PFSK-1 (cell line): ENCODE results near the gene CASD1.

Source experiments
- FOXP2 ChIP-seq: optimal IDR thresholded peaks from 2 replicates; pipeline ENCODE3; 2011; ENCODE audit warnings: borderline replicate concordance, control low read depth, inconsistent platforms; ENCODE audit not compliant: insufficient read depth; ENCODE audit errors: extremely low read length, extremely low read depth
- POLR2AphosphoS5 ChIP-seq: IDR thresholded peaks from 2 replicates; pipeline ENCODE4 v1.6.1; 2012; ENCODE audit warnings: low read depth, mild to moderate bottlenecking, control low read depth, low read length, moderate library complexity
- REST ChIP-seq, 2 experiments: IDR thresholded peaks; 2 replicates each; pipeline versions ENCODE4 v1.6.1 to v1.8.0; 2011 to 2012; ENCODE audit warnings: low read depth in 2 of 2, low read length in 2 of 2, control low read depth in 1 of 2, inconsistent platforms in 1 of 2, mild to moderate bottlenecking in 1 of 2, moderate library complexity in 1 of 2; ENCODE audit not compliant: insufficient read depth in 1 of 2
- SIN3A ChIP-seq: IDR thresholded peaks from 2 replicates; pipeline ENCODE4 v1.6.1; 2012; ENCODE audit warnings: mild to moderate bottlenecking, low read length, moderate library complexity, borderline replicate concordance; ENCODE audit not compliant: insufficient read depth
- TAF1 ChIP-seq: IDR thresholded peaks from 2 replicates; pipeline ENCODE4 v1.6.1; 2012; ENCODE audit warnings: low read length, control low read depth, borderline replicate concordance; ENCODE audit not compliant: insufficient read depth

CASD1 gene

GRCh38 chr7:94559972-94560371 lies 50.4 kb downstream of the CASD1 start:
- TF ChIP-seq POLR2AphosphoS5 (no peak), SIN3A (no peak)

- no peak for TF ChIP-seq POLR2AphosphoS5
- no peak for TF ChIP-seq SIN3A
- TF ChIP-seq TAF1, result no peak
- TF ChIP-seq FOXP2, result no peak
- TF ChIP-seq REST (IDR thresholded peaks at IDR 0.05; ENCODE audit: insufficient read depth in 1 of 2, low read depth in 2 of 2, low read length in 2 of 2), result no peak
Observed at GRCh38 chr7:94561841-94562514, 52.4 kb downstream of the CASD1 start.

GRCh38 chr7:94562525-94562924 lies 52.9 kb downstream of the CASD1 start:
- no peak for TF ChIP-seq FOXP2
- TF ChIP-seq POLR2AphosphoS5, result no peak
- no peak for TF ChIP-seq TAF1
- no peak for TF ChIP-seq SIN3A
- TF ChIP-seq REST (IDR thresholded peaks at IDR 0.05; ENCODE audit: insufficient read depth in 1 of 2, low read depth in 2 of 2, low read length in 2 of 2), result no peak

- TF ChIP-seq FOXP2 (no peak), TAF1 (no peak), REST (IDR thresholded peaks at IDR 0.05; ENCODE audit: insufficient read depth in 1 of 2, low read depth in 2 of 2, low read length in 2 of 2) (no peak), POLR2AphosphoS5 (no peak), SIN3A (no peak)
Observed at GRCh38 chr7:94565247-94565894, 55.8 kb downstream of the CASD1 start.

GRCh38 chr7:94567396-94567795 lies 57.8 kb downstream of the CASD1 start:
- TF ChIP-seq SIN3A (no peak), REST (IDR thresholded peaks at IDR 0.05; ENCODE audit: insufficient read depth in 1 of 2, low read depth in 2 of 2, low read length in 2 of 2) (no peak), TAF1 (no peak), FOXP2 (no peak), POLR2AphosphoS5 (no peak)
